H1 (cell line): ENCODE data around the gene EPHA4. TPM values are rescaled to one million over a fixed set of nuclear protein-coding genes. Genes with fewer than 3 reads are reported as not detected.

ENCODE experiments used
- CTCF ChIA-PET: fragments of 300-600 bp; sonication (Branson Sonifier 250); formaldehyde crosslinking; loops from one replicate; lab custom pipeline; 2021; ENCODE audit not compliant: partially characterized antibody; lab: Charles Lee
- POLR2A ChIA-PET: fragments of 300-600 bp; sonication (Branson Sonifier 250); formaldehyde crosslinking; loops from one replicate; lab custom pipeline; 2021; ENCODE audit warnings: inconsistent platforms; ENCODE audit not compliant: partially characterized antibody; lab: Charles Lee
- DNase-seq, 2 experiments: peaks; one replicate each; pipeline versions ENCODE4 v3.0.0 to v3.0.0-alpha.2; 2010 to 2022; ENCODE audit warnings: low spot score in 2 of 2, low read depth in 1 of 2, mixed read lengths in 1 of 2
- FAIRE-seq: peaks from 2 replicates; lab custom pipeline; 2011; peaks lifted over from hg19 to GRCh38; lab: Jason Lieb, UNC
- H2AFZ ChIP-seq: 2 replicates; pipeline ENCODE4 v1.8.1; 2012; ENCODE audit warnings: low read length, inconsistent platforms
- H2AK5ac ChIP-seq: 2 replicates; pipeline ENCODE4 v1.6.1; 2013; ENCODE audit warnings: low read depth, low read length
- H2BK120ac ChIP-seq: replicated peaks from 2 replicates; pipeline ENCODE3; 2013; ENCODE audit warnings: low read depth, low read length, inconsistent platforms
- H2BK12ac ChIP-seq: 2 replicates; pipeline ENCODE4 v1.6.1; 2013; ENCODE audit warnings: low read depth, low read length
- H2BK15ac ChIP-seq: 2 replicates; pipeline ENCODE4 v1.6.1; 2013; ENCODE audit warnings: low read length
- H2BK20ac ChIP-seq: 2 replicates; pipeline ENCODE4 v1.6.1; 2013; ENCODE audit warnings: low read length
- H2BK5ac ChIP-seq: 2 replicates; pipeline ENCODE4 v1.6.1; 2013; ENCODE audit warnings: low read depth, low read length
- H3K14ac ChIP-seq: 2 replicates; pipeline ENCODE4 v1.6.1; 2013; ENCODE audit warnings: inconsistent platforms; ENCODE audit not compliant: insufficient read length
- H3K18ac ChIP-seq: 2 replicates; pipeline ENCODE4 v1.6.1; 2013; ENCODE audit warnings: low read length; ENCODE audit errors: extremely low read depth
- H3K23ac ChIP-seq: 2 replicates; pipeline ENCODE4 v1.6.1; 2013; ENCODE audit warnings: inconsistent platforms; ENCODE audit not compliant: insufficient read length
- H3K23me2 ChIP-seq: 2 replicates; pipeline ENCODE4 v1.6.1; 2013; ENCODE audit warnings: low read depth, low read length
- H3K27ac ChIP-seq: 2 replicates; pipeline ENCODE4 v1.6.1; 2011; ENCODE audit warnings: low read depth, low read length, inconsistent platforms
- H3K27me3 ChIP-seq, 4 experiments: replicated peaks in 1 of 4; 1 replicate in 1 of 4; 2 replicates in 3 of 4; pipeline versions ENCODE4 v1.6.1 to v1.8.1; 2011 to 2013; ENCODE audit warnings: low read length in 3 of 4, mild to moderate bottlenecking in 3 of 4, inconsistent platforms in 2 of 4, mixed read lengths in 2 of 4, moderate library complexity in 1 of 4; ENCODE audit not compliant: control insufficient read depth in 3 of 4, insufficient read depth in 3 of 4; ENCODE audit errors: extremely low read depth in 1 of 4
- H3K36me3 ChIP-seq, 4 experiments: 2 replicates each; pipeline versions ENCODE4 v1.6.1 to v1.8.1; 2011 to 2013; ENCODE audit warnings: mild to moderate bottlenecking in 4 of 4, low read length in 3 of 4, moderate library complexity in 2 of 4, control low read depth in 1 of 4, inconsistent platforms in 1 of 4; ENCODE audit not compliant: insufficient read depth in 4 of 4, control insufficient read depth in 2 of 4
- H3K4ac ChIP-seq: replicated peaks from 2 replicates; pipeline ENCODE3; 2013; ENCODE audit warnings: low read length, low read depth, mixed read lengths, inconsistent platforms; ENCODE audit not compliant: insufficient read length
- H3K4me1 ChIP-seq, 4 experiments: replicated peaks in 1 of 4; 1 replicate in 1 of 4; 2 replicates in 3 of 4; pipeline versions ENCODE4 v1.6.1 to v1.8.1; 2011 to 2013; ENCODE audit warnings: low read length in 3 of 4, inconsistent platforms in 2 of 4, mixed read lengths in 1 of 4; ENCODE audit not compliant: insufficient read depth in 4 of 4, control insufficient read depth in 3 of 4
- H3K4me2 ChIP-seq, 2 experiments: 2 replicates each; pipeline versions ENCODE4 v1.6.1 to v1.8.1; 2011 to 2013; ENCODE audit warnings: low read depth in 2 of 2, low read length in 2 of 2, control low read depth in 1 of 2, inconsistent platforms in 1 of 2, mild to moderate bottlenecking in 1 of 2; ENCODE audit not compliant: insufficient read depth in 1 of 2
- H3K4me3 ChIP-seq, 4 experiments: fragments of 200-600, 300-600 bp in 1 of 4; sonication (generic), shearing (Covaris generic), sonication (Bioruptor Twin) in 1 of 4; 2 replicates each; pipeline versions ENCODE4 v1.5.1 to v1.8.1; 2011 to 2016; ENCODE audit warnings: low read length in 4 of 4, low read depth in 3 of 4, control low read depth in 2 of 4, inconsistent platforms in 2 of 4, mild to moderate bottlenecking in 2 of 4, mixed read lengths in 1 of 4, moderate library complexity in 1 of 4; ENCODE audit not compliant: insufficient read depth in 2 of 4; ENCODE audit errors: extremely low read depth in 1 of 4
- H3K56ac ChIP-seq: replicated peaks from 2 replicates; pipeline ENCODE3; 2013; ENCODE audit warnings: low read depth, mild to moderate bottlenecking, mixed read lengths, low read length, inconsistent platforms; ENCODE audit not compliant: insufficient read length
- H3K79me1 ChIP-seq: 2 replicates; pipeline ENCODE4 v1.6.1; 2013; ENCODE audit warnings: low read depth, low read length, control low read depth
- H3K79me2 ChIP-seq, 2 experiments: 2 replicates each; pipeline versions ENCODE4 v1.6.1 to v1.8.1; 2012 to 2013; ENCODE audit warnings: low read length in 2 of 2, mild to moderate bottlenecking in 2 of 2, inconsistent platforms in 1 of 2; ENCODE audit not compliant: insufficient read depth in 2 of 2, control insufficient read depth in 1 of 2
- H3K9ac ChIP-seq, 4 experiments: replicated peaks in 1 of 4; 1 replicate in 1 of 4; 2 replicates in 3 of 4; pipeline versions ENCODE4 v1.6.1 to v1.8.1; 2011 to 2013; ENCODE audit warnings: low read depth in 3 of 4, low read length in 3 of 4, control low read depth in 2 of 4, mild to moderate bottlenecking in 2 of 4, moderate library complexity in 2 of 4, inconsistent platforms in 1 of 4; ENCODE audit errors: extremely low read depth in 1 of 4
- H3K9me3 ChIP-seq, 2 experiments: 2 replicates each; pipeline versions ENCODE4 v1.6.1 to v1.8.1; 2012 to 2013; ENCODE audit warnings: mild to moderate bottlenecking in 2 of 2, moderate library complexity in 2 of 2, control low read depth in 1 of 2, inconsistent platforms in 1 of 2, low read depth in 1 of 2, low read length in 1 of 2, mixed read lengths in 1 of 2; ENCODE audit not compliant: insufficient read depth in 2 of 2
- H4K20me1 ChIP-seq, 2 experiments: replicated peaks in 1 of 2; 2 replicates each; pipeline versions ENCODE3 to v1.8.1; 2011 to 2013; ENCODE audit warnings: inconsistent platforms in 2 of 2, low read length in 2 of 2, mild to moderate bottlenecking in 1 of 2; ENCODE audit not compliant: insufficient read depth in 2 of 2, control insufficient read depth in 1 of 2
- H4K5ac ChIP-seq: 2 replicates; pipeline ENCODE4 v1.6.1; 2013; ENCODE audit warnings: low read length, low read depth, mixed read lengths, inconsistent platforms; ENCODE audit not compliant: insufficient read length
- H4K8ac ChIP-seq: 2 replicates; pipeline ENCODE4 v1.8.0; 2013; ENCODE audit warnings: mild to moderate bottlenecking, moderate library complexity, low read length, inconsistent platforms; ENCODE audit not compliant: insufficient read depth; ENCODE audit errors: extremely low read depth
- H4K91ac ChIP-seq: replicated peaks from 2 replicates; pipeline ENCODE3; 2013; ENCODE audit warnings: low read length, mixed read lengths, inconsistent platforms; ENCODE audit not compliant: insufficient read length
- POLR2AphosphoS5 ChIP-seq: IDR thresholded peaks from 2 replicates; pipeline ENCODE4 v1.6.1; 2011; ENCODE audit warnings: low read depth, low read length
- YY1 ChIP-seq: IDR thresholded peaks from 2 replicates; pipeline ENCODE4 v1.6.1; 2011; ENCODE audit warnings: low read depth, mild to moderate bottlenecking, low read length
- WGBS, 2 experiments: shearing (Covaris generic) in 1 of 2; methylation state at CpG; one replicate each; pipeline versions ENCODE4 v1.1.6 to v1.1.7; 2013 to 2015; ENCODE audit warnings: low lambda C conversion rate in 2 of 2, mixed read lengths in 2 of 2, inconsistent platforms in 1 of 2, low coverage in 1 of 2, missing lambda C conversion rate in 1 of 2; ENCODE audit not compliant: insufficient replicate concordance in 2 of 2, insufficient coverage in 1 of 2, insufficient read length in 1 of 2; ENCODE audit errors: extremely low coverage in 1 of 2, missing lambda C conversion rate in 1 of 2; 5-methylcytosine and 5-hydroxymethylcytosine counted together
- polyA plus RNA-seq, 7 experiments: library from polyadenylated mRNA; depleted of rRNA in 3 of 7; stranded (reverse) in 5 of 7; unstranded in 2 of 7; fragments of >200 nt in 5 of 7; fragments of 200-250 nt in 2 of 7; gene quantifications; 1 replicate in 5 of 7; 2 replicates in 1 of 7; 4 replicates in 1 of 7; pipeline versions ENCODE4 v1.2.1 to v1.2.3, GENCODE V29; 2011 to 2013; ENCODE audit warnings: missing spikeins in 2 of 7, mixed read lengths in 2 of 7
- total RNA-seq: library from RNA; stranded (reverse); fragmentation: NEBNext Ultra II Directional; extraction: Animal tissue kit (Norgen Biotek cat#: 25700); gene quantifications from 2 replicates; pipeline ENCODE4 v1.2.1, GENCODE V29; 2021

The EPHA4 gene
- total and polyA plus RNA-seq, 2 of the 8 experiments (the other 6 are each of a cell fraction or from before 2014, with no cell fraction given): 4.3 to 5.7 TPM

DNA sequence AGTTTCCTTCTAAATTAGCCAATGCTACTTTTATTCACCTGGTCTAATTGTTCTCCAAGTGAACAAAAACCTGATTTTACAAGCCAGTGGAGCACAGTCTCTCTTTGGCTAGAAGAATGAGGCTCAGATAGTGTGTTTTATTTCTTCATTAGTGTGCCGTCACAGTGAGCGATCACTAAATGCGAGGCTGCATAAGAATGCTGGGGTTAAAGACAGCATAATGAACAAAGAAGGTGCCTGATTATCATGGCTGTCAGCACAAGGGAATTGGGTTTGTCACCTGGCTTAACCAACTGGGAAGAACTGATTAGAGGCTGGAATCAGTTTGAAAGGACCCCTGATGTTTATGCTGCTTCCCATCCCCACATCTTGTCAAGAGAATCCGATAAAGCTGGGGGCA lies 76.4 kb downstream of the EPHA4 start:
- CTCF ChIA-PET: interaction anchor here (0.7 to 2.0 kb wide), 2 partner anchors 78 to 94 kb away, joined by 3 to 9 read pairs; no protein-coding TSS in a partner anchor
- no peaks in the 10 kb centered on the region for H3K23me2 ChIP-seq
- no peaks in the 10 kb centered on the region for H3K9me3 ChIP-seq
- no peak overlapping the region for H3K4ac ChIP-seq
- no peaks in the 10 kb centered on the region for H3K79me1 ChIP-seq
- H3K23ac ChIP-seq: no peak overlapping the region
- no peak for DNase-seq
- no peak overlapping the region for H3K18ac ChIP-seq
- H3K14ac ChIP-seq: no peak overlapping the region
- H4K20me1 ChIP-seq: no peaks in the 10 kb centered on the region
- no peak for FAIRE-seq
- H2AK5ac ChIP-seq: no peak overlapping the region
- no peak overlapping the region for H4K5ac ChIP-seq
- TF ChIP-seq POLR2AphosphoS5 (no peak), YY1 (0 out of 2 replicates have a peak, but pooled peaks have one; percentile 8)
- TF ChIP-seq, all 59 proteins: peak for 1
- H3K79me2 ChIP-seq: no peaks in the 10 kb centered on the region
- no peak overlapping the region for H2BK120ac ChIP-seq
- POLR2A ChIA-PET: interaction anchor here (0.6 kb wide), 1 partner anchor 481 kb away, joined by 5 read pairs; no protein-coding TSS in a partner anchor
- no peak overlapping the region for H2AFZ ChIP-seq
- H4K8ac ChIP-seq: no peak overlapping the region
- WGBS, 2 experiments: 92% methylated on average over 4 of the region's 4 CpGs; no CpG with 5 or more reads in 1 of the 2 experiments
- H3K4me2 ChIP-seq: no peak overlapping the region
- H3K4me1 ChIP-seq: peaks cover 0 to 5% (median 0%) of the 10 kb centered on the region in 4 experiments; a peak in 1 of 7 replicates
- H2BK5ac ChIP-seq: no peak overlapping the region
- H3K27ac ChIP-seq: no peak overlapping the region
- H2BK20ac ChIP-seq: no peak overlapping the region
- no peak overlapping the region for H3K56ac ChIP-seq
- no peak overlapping the region for H2BK12ac ChIP-seq
- H3K36me3 ChIP-seq: no peaks in the 10 kb centered on the region
- H3K9ac ChIP-seq: no peak overlapping the region
- H4K91ac ChIP-seq: no peak overlapping the region
- H2BK15ac ChIP-seq: no peak overlapping the region
- no peak overlapping the region for H3K4me3 ChIP-seq
- H3K27me3 ChIP-seq: no peaks in the 10 kb centered on the region
